ENCODE results near the gene NAT14.

DNA sequence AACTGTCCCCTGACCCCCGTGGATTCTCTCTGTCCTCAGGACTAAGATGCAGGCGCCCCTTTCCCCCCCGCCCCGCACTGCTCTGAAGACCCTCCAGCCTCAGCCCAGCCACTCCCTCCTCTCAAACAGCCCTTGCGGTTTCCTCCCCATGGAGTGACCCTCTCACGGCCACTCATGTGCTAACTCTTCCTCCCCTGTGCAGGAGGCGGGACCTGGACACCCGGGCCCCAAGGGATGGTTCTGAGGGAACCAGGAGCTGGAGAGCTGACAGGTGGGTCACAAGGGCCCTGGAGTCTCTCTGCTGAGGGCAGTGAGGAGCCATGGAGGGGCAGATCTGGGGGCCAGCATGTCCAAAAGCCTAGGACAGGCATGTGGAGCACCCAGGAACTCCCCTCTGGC is 25.4 kb upstream of the NAT14 start:
- TF ChIP-seq, protein P1, sequence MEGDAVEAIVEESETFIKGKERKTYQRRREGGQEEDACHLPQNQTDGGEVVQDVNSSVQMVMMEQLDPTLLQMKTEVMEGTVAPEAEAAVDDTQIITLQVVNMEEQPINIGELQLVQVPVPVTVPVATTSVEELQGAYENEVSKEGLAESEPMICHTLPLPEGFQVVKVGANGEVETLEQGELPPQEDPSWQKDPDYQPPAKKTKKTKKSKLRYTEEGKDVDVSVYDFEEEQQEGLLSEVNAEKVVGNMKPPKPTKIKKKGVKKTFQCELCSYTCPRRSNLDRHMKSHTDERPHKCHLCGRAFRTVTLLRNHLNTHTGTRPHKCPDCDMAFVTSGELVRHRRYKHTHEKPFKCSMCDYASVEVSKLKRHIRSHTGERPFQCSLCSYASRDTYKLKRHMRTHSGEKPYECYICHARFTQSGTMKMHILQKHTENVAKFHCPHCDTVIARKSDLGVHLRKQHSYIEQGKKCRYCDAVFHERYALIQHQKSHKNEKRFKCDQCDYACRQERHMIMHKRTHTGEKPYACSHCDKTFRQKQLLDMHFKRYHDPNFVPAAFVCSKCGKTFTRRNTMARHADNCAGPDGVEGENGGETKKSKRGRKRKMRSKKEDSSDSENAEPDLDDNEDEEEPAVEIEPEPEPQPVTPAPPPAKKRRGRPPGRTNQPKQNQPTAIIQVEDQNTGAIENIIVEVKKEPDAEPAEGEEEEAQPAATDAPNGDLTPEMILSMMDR (IDR thresholded peaks at IDR 0.05), result no peak
- TF ChIP-seq ZFX (IDR thresholded peaks at IDR 0.05; ENCODE audit: borderline replicate concordance), result no peak

All from 22Rv1 (cell line).